ENCODE measurements around the gene EMC9.

- TF ChIP-seq CTCF (IDR thresholded peaks at IDR 0.05; ENCODE audit: low read depth, low read length, poor library complexity, severe bottlenecking), result no peak
- no peak for TF ChIP-seq EZH2phosphoT487 (IDR thresholded peaks at IDR 0.05; ENCODE audit: borderline replicate concordance, low read length)
Observed at GRCh38 chr14:24146978-24147760, 5.8 kb upstream of the EMC9 start, which contains the start of gene RNF31.

All from DOHH2 (cell line).